Choroid plexus epithelial cell (primary cell): Measurements from ENCODE around the gene ABCB11.

Source experiments
- DNase-seq: peaks from one replicate; pipeline ENCODE4 v3.0.0-alpha.2; 2010; ENCODE audit warnings: low read depth
- H3K4me3 ChIP-seq: 2 replicates; pipeline ENCODE4 v1.5.1; 2011; ENCODE audit warnings: low read depth, mild to moderate bottlenecking, control low read depth, low read length, moderate library complexity
- TF ChIP-seq, protein P1 (sequence below): conservative IDR thresholded peaks from 2 replicates; pipeline ENCODE4 v1.5.1; 2011; ENCODE audit warnings: low read depth, mild to moderate bottlenecking, control low read depth, inconsistent platforms, low read length, moderate library complexity

Gene ABCB11

DNA sequence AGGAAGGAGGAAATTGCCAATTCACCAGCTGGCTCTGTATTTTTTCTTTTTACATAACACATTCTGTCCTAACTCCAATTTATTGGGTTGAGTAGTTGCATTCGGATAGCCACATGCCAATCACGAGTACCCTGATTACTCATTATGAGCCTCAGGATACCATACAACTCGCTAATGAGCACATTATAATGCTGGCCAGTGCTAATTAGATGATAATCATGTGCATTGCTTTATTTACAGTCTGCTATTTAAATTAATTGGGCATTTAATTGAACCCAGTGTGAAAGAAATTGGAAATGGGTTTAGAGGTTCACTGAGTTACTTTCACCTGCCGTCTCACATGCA is 114.8 kb downstream of the ABCB11 start:
- TF ChIP-seq, protein P1, sequence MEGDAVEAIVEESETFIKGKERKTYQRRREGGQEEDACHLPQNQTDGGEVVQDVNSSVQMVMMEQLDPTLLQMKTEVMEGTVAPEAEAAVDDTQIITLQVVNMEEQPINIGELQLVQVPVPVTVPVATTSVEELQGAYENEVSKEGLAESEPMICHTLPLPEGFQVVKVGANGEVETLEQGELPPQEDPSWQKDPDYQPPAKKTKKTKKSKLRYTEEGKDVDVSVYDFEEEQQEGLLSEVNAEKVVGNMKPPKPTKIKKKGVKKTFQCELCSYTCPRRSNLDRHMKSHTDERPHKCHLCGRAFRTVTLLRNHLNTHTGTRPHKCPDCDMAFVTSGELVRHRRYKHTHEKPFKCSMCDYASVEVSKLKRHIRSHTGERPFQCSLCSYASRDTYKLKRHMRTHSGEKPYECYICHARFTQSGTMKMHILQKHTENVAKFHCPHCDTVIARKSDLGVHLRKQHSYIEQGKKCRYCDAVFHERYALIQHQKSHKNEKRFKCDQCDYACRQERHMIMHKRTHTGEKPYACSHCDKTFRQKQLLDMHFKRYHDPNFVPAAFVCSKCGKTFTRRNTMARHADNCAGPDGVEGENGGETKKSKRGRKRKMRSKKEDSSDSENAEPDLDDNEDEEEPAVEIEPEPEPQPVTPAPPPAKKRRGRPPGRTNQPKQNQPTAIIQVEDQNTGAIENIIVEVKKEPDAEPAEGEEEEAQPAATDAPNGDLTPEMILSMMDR = no peak
- no peak overlapping the region for H3K4me3 ChIP-seq
- no peak for DNase-seq

- TF ChIP-seq, protein P1 = no peak
- H3K4me3 ChIP-seq = no peak overlapping the region
- DNase-seq = no peak
These were observed 115.4 kb downstream of the ABCB11 start for GRCh38 chr2:168915441-168916330.

- H3K4me3 ChIP-seq = no peak overlapping the region
- TF ChIP-seq, protein P1 = no peak
- no peak for DNase-seq
These were observed 117.6 kb downstream of the ABCB11 start for GRCh38 chr2:168913495-168913894.

GRCh38 chr2:168912901-168913369 is 118.2 kb downstream of the ABCB11 start:
- H3K4me3 ChIP-seq = peak overlapping the region; percentile 46
- DNase-seq = peak; percentile 31
- TF ChIP-seq, protein P1 = no peak

GRCh38 chr2:168912466-168912865 is 118.7 kb downstream of the ABCB11 start:
- H3K4me3 ChIP-seq = peak overlapping the region; percentile 46
- no peak for DNase-seq
- TF ChIP-seq, protein P1 = no peak

- DNase-seq = no peak
- TF ChIP-seq, protein P1 = no peak
- no peak overlapping the region for H3K4me3 ChIP-seq
These were observed 120.8 kb downstream of the ABCB11 start for GRCh38 chr2:168910330-168910729.
